HEK293 (cell line): ENCODE data around the gene NANOS1.

Experiments used
- CTCF ChIA-PET: fragments of 350-600 bp; formaldehyde crosslinking; extraction: SDS; loops from one replicate; lab custom pipeline; 2021; ENCODE audit warnings: antibody characterized with exemption; lab: Yijun Ruan, JAX
- POLR2A ChIA-PET: fragments of 300-600 bp; formaldehyde crosslinking; extraction: SDS; loops from one replicate; lab custom pipeline; 2020; ENCODE audit warnings: antibody characterized with exemption, inconsistent platforms; lab: Yijun Ruan, JAX
- H3K27ac ChIP-seq: fragments of 200-500 bp; sonication (Bioruptor generic); 2 replicates; pipeline ENCODE4 v1.5.1; 2014; ENCODE audit warnings: low read depth, low read length, control low read depth, inconsistent platforms; ENCODE audit errors: extremely low read depth
- H3K36me3 ChIP-seq, 2 experiments: fragments of 200-500 bp in 1 of 2; sonication (Bioruptor generic) in 1 of 2; 1 replicate in 1 of 2; 2 replicates in 1 of 2; pipeline ENCODE4 v1.5.1; 2014 to 2017; ENCODE audit warnings: inconsistent platforms in 2 of 2, low read length in 2 of 2; ENCODE audit not compliant: control insufficient read depth in 2 of 2, insufficient read depth in 1 of 2
- H3K4me1 ChIP-seq: fragments of 200-500 bp; sonication (Bioruptor generic); 2 replicates; pipeline ENCODE4 v1.5.1; 2014; ENCODE audit warnings: mild to moderate bottlenecking, low read length, inconsistent platforms; ENCODE audit not compliant: control insufficient read depth, insufficient read depth
- H3K4me3 ChIP-seq: 2 replicates; pipeline ENCODE4 v1.5.1; 2011; ENCODE audit warnings: low read depth, mild to moderate bottlenecking, control low read depth, low read length, moderate library complexity
- H3K9me3 ChIP-seq: fragments of 200-500 bp; sonication (Bioruptor generic); 2 replicates; pipeline ENCODE4 v1.5.1; 2014; ENCODE audit warnings: low read depth, low read length, inconsistent platforms; ENCODE audit not compliant: control insufficient read depth, insufficient read depth
- EGR2 ChIP-seq: fragments of 450-650 bp; formaldehyde crosslinking; IDR thresholded peaks from 2 replicates; pipeline ENCODE4 v1.5.1; 2016; ENCODE audit warnings: low read depth, missing biosample characterization, missing genetic modification characterization
- MYNN ChIP-seq: fragments of 450-650 bp; formaldehyde crosslinking; IDR thresholded peaks from 2 replicates; pipeline ENCODE4 v1.5.1; 2016; ENCODE audit warnings: missing biosample characterization, missing genetic modification characterization, borderline replicate concordance
- ZBTB20 ChIP-seq: fragments of 450-650 bp; formaldehyde crosslinking; IDR thresholded peaks from 2 replicates; pipeline ENCODE4 v1.5.1; 2016; ENCODE audit warnings: missing biosample characterization, missing genetic modification characterization
- ZFP41 ChIP-seq: fragments of 450-650 bp; formaldehyde crosslinking; IDR thresholded peaks from 2 replicates; pipeline ENCODE4 v1.5.1; 2016; ENCODE audit warnings: missing biosample characterization, missing genetic modification characterization, borderline replicate concordance
- ZNF10 ChIP-seq: fragments of 450-650 bp; formaldehyde crosslinking; IDR thresholded peaks from 2 replicates; pipeline ENCODE4 v1.5.1; 2017; ENCODE audit warnings: missing biosample characterization, missing genetic modification characterization
- ZNF121 ChIP-seq: fragments of 450-650 bp; formaldehyde crosslinking; IDR thresholded peaks from 2 replicates; pipeline ENCODE4 v1.5.1; 2016; ENCODE audit warnings: missing biosample characterization, missing genetic modification characterization
- ZNF544 ChIP-seq: fragments of 450-650 bp; formaldehyde crosslinking; IDR thresholded peaks from 2 replicates; pipeline ENCODE4 v1.5.0; 2017; ENCODE audit warnings: missing biosample characterization, missing genetic modification characterization
- ZNF571 ChIP-seq: fragments of 450-650 bp; formaldehyde crosslinking; IDR thresholded peaks from 2 replicates; pipeline ENCODE4 v1.5.0; 2017; ENCODE audit warnings: missing biosample characterization, missing genetic modification characterization
- ZNF596 ChIP-seq: fragments of 450-650 bp; IDR thresholded peaks from 2 replicates; pipeline ENCODE4 v1.5.0; 2018; ENCODE audit warnings: missing biosample characterization, mild to moderate bottlenecking, missing genetic modification characterization, moderate library complexity
- ZNF701 ChIP-seq: fragments of 450-650 bp; formaldehyde crosslinking; IDR thresholded peaks from 2 replicates; pipeline ENCODE4 v1.5.1; 2016; ENCODE audit warnings: missing biosample characterization, missing genetic modification characterization
- ZNF76 ChIP-seq: fragments of 450-650 bp; formaldehyde crosslinking; IDR thresholded peaks from 2 replicates; pipeline ENCODE4; 2016; ENCODE audit warnings: low read depth, missing biosample characterization, missing genetic modification characterization, borderline replicate concordance
- TF ChIP-seq, protein P1 (sequence below): fragments of 450-650 bp; formaldehyde crosslinking; IDR thresholded peaks from 2 replicates; pipeline ENCODE4 v1.5.1; 2016; ENCODE audit warnings: missing biosample characterization, missing genetic modification characterization
- TF ChIP-seq, protein P2 (sequence below): fragments of 450-650 bp; formaldehyde crosslinking; IDR thresholded peaks from 2 replicates; pipeline ENCODE4 v1.5.1; 2016; ENCODE audit warnings: missing biosample characterization, missing genetic modification characterization
- TF ChIP-seq, protein P3 (sequence below): fragments of 450-650 bp; formaldehyde crosslinking; IDR thresholded peaks from 2 replicates; pipeline ENCODE4 v1.5.1; 2016; ENCODE audit warnings: missing biosample characterization, missing genetic modification characterization

Gene NANOS1

DNA sequence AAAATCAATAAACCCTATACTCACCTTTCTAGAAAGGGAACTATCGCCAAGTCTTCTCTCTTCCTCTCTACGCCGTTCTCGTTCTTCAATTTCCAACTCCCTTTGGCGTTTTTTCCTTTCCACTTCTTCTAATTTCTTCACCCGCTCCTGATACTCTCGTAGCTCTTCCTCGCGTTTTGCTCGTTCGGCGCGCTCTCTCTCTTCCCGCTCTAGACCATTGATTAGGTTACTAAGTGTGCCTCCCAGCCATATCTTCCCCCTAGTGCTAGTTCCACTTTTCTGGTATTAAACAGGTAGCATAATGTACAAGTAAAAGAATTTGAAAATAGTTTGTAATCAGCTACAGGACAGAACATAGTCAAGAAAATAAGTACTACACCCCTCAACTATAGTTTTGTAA lies 20.3 kb downstream of the NANOS1 start:
- no peaks in the 10 kb centered on the region for H3K4me1 ChIP-seq

DNA sequence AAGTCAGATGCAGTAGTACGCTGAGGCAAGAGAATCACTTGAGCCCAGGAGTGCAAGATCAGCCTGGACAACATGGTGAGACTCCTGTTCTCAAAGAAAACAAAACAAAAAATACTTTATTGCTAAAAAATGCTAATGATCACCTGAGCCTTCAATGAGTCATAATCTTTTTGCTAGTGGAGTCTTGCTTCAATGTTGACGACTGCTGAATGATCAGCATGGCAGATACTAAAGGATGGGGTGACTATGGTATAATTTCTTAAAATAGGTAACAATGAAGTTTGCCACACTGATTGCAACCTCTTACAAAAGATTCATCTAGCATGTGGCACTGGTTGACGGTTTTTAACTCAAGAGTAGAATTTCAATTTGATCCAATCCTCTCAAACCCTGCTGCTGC lies 22.3 kb downstream of the NANOS1 start:
- peak; percentile 41; the same call in 1 of the 2 replicates for TF ChIP-seq ZNF10
- TF ChIP-seq ZNF701 = no peak
- POLR2A ChIA-PET = interaction anchor here (0.5 kb wide), 1 partner anchor 10 kb away, joined by 7 read pairs; no protein-coding TSS in a partner anchor
- peaks cover 95 to 98% of the 10 kb centered on the region in 2 experiments for H3K36me3 ChIP-seq
- H3K9me3 ChIP-seq = no peaks in the 10 kb centered on the region
- H3K4me3 ChIP-seq = no peak overlapping the region
- CTCF ChIA-PET = no interaction called here
- H3K27ac ChIP-seq = no peak overlapping the region
- H3K4me1 ChIP-seq = no peaks in the 10 kb centered on the region

More for the DNA sequence above, 20.3 kb downstream of the NANOS1 start:
- no peaks in the 10 kb centered on the region for H3K9me3 ChIP-seq
- H3K27ac ChIP-seq = no peak overlapping the region
- ChIA-PET POLR2A (no interaction called here), CTCF (interaction anchor here (0.7 kb wide), 1 partner anchor 83 kb away, joined by 3 read pairs; no protein-coding TSS in a partner anchor)
- H3K36me3 ChIP-seq = peaks cover 93 to 99% of the 10 kb centered on the region in 2 experiments
- TF ChIP-seq ZNF596 (tag by site-specific recombination) (peak; percentile 76), ZBTB20 (tag by site-specific recombination) (no peak), ZFP41 (tag by site-specific recombination) (no peak)
- H3K4me3 ChIP-seq = no peak overlapping the region

DNA sequence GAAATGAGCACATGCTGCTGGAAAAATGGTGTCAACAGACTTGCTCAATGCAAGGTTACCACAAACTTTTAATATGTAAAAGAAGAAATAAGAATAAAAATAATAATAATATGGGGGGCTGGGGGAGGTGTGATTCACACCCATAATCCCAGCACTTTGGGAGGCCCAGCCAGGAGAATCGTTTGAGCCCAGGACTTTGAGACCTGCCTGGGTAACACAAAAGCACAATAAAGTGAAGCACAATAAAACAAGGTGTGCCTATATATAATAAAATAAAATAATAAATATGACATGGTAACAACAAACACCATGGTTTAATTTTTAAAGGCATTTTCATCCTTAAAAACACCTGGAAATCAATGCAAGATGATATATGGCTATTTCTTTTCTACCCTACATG lies 26.0 kb downstream of the NANOS1 start:
- Histone ChIP-seq H3K4me3 (no peak overlapping the region), H3K36me3 (peaks cover 93 to 98% of the 10 kb centered on the region in 2 experiments), H3K4me1 (no peaks in the 10 kb centered on the region), H3K9me3 (no peaks in the 10 kb centered on the region), H3K27ac (no peak overlapping the region)
- POLR2A ChIA-PET = no interaction called here
- CTCF ChIA-PET = no interaction called here
- TF ChIP-seq, protein P1, sequence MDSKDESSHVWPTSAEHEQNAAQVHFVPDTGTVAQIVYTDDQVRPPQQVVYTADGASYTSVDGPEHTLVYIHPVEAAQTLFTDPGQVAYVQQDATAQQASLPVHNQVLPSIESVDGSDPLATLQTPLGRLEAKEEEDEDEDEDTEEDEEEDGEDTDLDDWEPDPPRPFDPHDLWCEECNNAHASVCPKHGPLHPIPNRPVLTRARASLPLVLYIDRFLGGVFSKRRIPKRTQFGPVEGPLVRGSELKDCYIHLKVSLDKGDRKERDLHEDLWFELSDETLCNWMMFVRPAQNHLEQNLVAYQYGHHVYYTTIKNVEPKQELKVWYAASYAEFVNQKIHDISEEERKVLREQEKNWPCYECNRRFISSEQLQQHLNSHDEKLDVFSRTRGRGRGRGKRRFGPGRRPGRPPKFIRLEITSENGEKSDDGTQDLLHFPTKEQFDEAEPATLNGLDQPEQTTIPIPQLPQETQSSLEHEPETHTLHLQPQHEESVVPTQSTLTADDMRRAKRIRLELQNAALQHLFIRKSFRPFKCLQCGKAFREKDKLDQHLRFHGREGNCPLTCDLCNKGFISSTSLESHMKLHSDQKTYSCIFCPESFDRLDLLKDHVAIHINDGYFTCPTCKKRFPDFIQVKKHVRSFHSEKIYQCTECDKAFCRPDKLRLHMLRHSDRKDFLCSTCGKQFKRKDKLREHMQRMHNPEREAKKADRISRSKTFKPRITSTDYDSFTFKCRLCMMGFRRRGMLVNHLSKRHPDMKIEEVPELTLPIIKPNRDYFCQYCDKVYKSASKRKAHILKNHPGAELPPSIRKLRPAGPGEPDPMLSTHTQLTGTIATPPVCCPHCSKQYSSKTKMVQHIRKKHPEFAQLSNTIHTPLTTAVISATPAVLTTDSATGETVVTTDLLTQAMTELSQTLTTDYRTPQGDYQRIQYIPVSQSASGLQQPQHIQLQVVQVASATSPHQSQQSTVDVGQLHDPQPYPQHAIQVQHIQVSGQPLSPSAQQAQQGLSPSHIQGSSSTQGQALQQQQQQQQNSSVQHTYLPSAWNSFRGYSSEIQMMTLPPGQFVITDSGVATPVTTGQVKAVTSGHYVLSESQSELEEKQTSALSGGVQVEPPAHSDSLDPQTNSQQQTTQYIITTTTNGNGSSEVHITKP (tag by site-specific recombination) = no peak
- TF ChIP-seq ZNF544 (tag by site-specific recombination) = no peak
- TF ChIP-seq EGR2 (tag by site-specific recombination) = no peak
- no peak for TF ChIP-seq ZNF76 (tag by site-specific recombination)
- TF ChIP-seq, protein P2, sequence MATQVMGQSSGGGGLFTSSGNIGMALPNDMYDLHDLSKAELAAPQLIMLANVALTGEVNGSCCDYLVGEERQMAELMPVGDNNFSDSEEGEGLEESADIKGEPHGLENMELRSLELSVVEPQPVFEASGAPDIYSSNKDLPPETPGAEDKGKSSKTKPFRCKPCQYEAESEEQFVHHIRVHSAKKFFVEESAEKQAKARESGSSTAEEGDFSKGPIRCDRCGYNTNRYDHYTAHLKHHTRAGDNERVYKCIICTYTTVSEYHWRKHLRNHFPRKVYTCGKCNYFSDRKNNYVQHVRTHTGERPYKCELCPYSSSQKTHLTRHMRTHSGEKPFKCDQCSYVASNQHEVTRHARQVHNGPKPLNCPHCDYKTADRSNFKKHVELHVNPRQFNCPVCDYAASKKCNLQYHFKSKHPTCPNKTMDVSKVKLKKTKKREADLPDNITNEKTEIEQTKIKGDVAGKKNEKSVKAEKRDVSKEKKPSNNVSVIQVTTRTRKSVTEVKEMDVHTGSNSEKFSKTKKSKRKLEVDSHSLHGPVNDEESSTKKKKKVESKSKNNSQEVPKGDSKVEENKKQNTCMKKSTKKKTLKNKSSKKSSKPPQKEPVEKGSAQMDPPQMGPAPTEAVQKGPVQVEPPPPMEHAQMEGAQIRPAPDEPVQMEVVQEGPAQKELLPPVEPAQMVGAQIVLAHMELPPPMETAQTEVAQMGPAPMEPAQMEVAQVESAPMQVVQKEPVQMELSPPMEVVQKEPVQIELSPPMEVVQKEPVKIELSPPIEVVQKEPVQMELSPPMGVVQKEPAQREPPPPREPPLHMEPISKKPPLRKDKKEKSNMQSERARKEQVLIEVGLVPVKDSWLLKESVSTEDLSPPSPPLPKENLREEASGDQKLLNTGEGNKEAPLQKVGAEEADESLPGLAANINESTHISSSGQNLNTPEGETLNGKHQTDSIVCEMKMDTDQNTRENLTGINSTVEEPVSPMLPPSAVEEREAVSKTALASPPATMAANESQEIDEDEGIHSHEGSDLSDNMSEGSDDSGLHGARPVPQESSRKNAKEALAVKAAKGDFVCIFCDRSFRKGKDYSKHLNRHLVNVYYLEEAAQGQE (tag by site-specific recombination) = no peak
- TF ChIP-seq ZNF121 (tag by site-specific recombination) = no peak
- TF ChIP-seq ZNF571 = no peak
- TF ChIP-seq, protein P3, sequence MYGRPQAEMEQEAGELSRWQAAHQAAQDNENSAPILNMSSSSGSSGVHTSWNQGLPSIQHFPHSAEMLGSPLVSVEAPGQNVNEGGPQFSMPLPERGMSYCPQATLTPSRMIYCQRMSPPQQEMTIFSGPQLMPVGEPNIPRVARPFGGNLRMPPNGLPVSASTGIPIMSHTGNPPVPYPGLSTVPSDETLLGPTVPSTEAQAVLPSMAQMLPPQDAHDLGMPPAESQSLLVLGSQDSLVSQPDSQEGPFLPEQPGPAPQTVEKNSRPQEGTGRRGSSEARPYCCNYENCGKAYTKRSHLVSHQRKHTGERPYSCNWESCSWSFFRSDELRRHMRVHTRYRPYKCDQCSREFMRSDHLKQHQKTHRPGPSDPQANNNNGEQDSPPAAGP (tag by site-specific recombination) = no peak
- TF ChIP-seq MYNN (tag by site-specific recombination) = no peak
- TF ChIP-seq, all 188 proteins: peak for 0
